K562 (cell line): ENCODE measurements around the gene PDLIM7. TPM values are rescaled to one million over a fixed set of nuclear protein-coding genes. Genes with fewer than 3 reads are reported as not detected.

Experiments
- ATAC-seq: fragments of 200-7000 bp; cut with Tn5 transposase; 3 replicates; pipeline ENCODE4 v1.9.1; 2020; ENCODE audit warnings: moderate library complexity
- BruUV-seq: library from RNA; stranded (reverse); fragments of 400-500 nt; replicated peaks from 2 replicates; lab custom pipeline; 2021; lab: Mats Ljungman, UMichigan
- CTCF ChIA-PET: fragments of 300-600 bp; formaldehyde crosslinking; extraction: SDS; loops from one replicate; lab custom pipeline; 2021; ENCODE audit warnings: low intra/inter-chr PET ratio; lab: Yijun Ruan, JAX
- POLR2A ChIA-PET: fragments of 300-600, 350-650 bp; sonication (Branson Sonifier 250); formaldehyde crosslinking; extraction: SDS; loops from one replicate; lab custom pipeline; 2021; ENCODE audit warnings: antibody characterized with exemption, inconsistent platforms; lab: Yijun Ruan, JAX
- DNase-seq, 4 experiments: peaks; one replicate each; pipeline versions ENCODE4 v3.0.0 to v3.0.0-alpha.2; 2011 to 2018; ENCODE audit warnings: low spot score in 3 of 4, mixed read lengths in 3 of 4; ENCODE audit errors: extremely low read depth in 1 of 4
- FAIRE-seq: peaks from 2 replicates; lab custom pipeline; 2011; peaks lifted over from hg19 to GRCh38; lab: Jason Lieb, UNC
- H2AFZ ChIP-seq: 2 replicates; pipeline ENCODE4 v1.6.0; 2011; ENCODE audit warnings: low read depth, low read length, control low read depth, inconsistent platforms
- H3K27ac ChIP-seq: fragments of 200-600 bp; 3 replicates; pipeline ENCODE4 v1.8.0; 2011; ENCODE audit warnings: low read depth, mild to moderate bottlenecking, control low read depth, inconsistent platforms, low read length, moderate library complexity, mixed read lengths; ENCODE audit errors: extremely low read depth
- H3K27me3 ChIP-seq, 2 experiments: fragments of 300-600 bp in 1 of 2; 2 replicates in 1 of 2; 3 replicates in 1 of 2; pipeline versions ENCODE4 v1.6.0 to v1.8.0; 2011; ENCODE audit warnings: inconsistent platforms in 2 of 2, low read length in 2 of 2, mild to moderate bottlenecking in 1 of 2, mixed read lengths in 1 of 2, moderate library complexity in 1 of 2; ENCODE audit not compliant: control insufficient read depth in 2 of 2, insufficient read depth in 2 of 2
- H3K36me3 ChIP-seq: fragments of 300-600 bp; 3 replicates; pipeline ENCODE4 v1.8.0; 2011; ENCODE audit warnings: mild to moderate bottlenecking, low read length, inconsistent platforms; ENCODE audit not compliant: control insufficient read depth, insufficient read depth
- H3K4me1 ChIP-seq, 2 experiments: fragments of 200-600 bp in 1 of 2; replicated peaks in 1 of 2; 2 replicates in 1 of 2; 3 replicates in 1 of 2; pipeline versions ENCODE4 v1.5.1 to v1.8.0; 2011; ENCODE audit warnings: inconsistent platforms in 2 of 2, low read length in 2 of 2, mild to moderate bottlenecking in 1 of 2, mixed read lengths in 1 of 2, moderate library complexity in 1 of 2; ENCODE audit not compliant: control insufficient read depth in 2 of 2, insufficient read depth in 2 of 2
- H3K4me2 ChIP-seq: 2 replicates; pipeline ENCODE4 v1.6.1; 2011; ENCODE audit warnings: low read length, control low read depth, inconsistent platforms, mixed read lengths; ENCODE audit not compliant: insufficient read depth
- H3K4me3 ChIP-seq: fragments of 200-600 bp; sonication (generic), shearing (Covaris generic); 2 replicates; pipeline ENCODE4 v1.5.1; 2016; ENCODE audit warnings: control low read depth, inconsistent platforms
- H3K79me2 ChIP-seq: fragments of 200-600 bp; 3 replicates; pipeline ENCODE4 v1.8.0; 2011; ENCODE audit warnings: low read length, inconsistent platforms; ENCODE audit not compliant: control insufficient read depth, insufficient read depth
- H3K9ac ChIP-seq, 2 experiments: 2 replicates each; pipeline versions ENCODE4 v1.6.0 to v1.6.1; 2011; ENCODE audit warnings: low read depth in 2 of 2, low read length in 2 of 2, control low read depth in 1 of 2, inconsistent platforms in 1 of 2, mild to moderate bottlenecking in 1 of 2, mixed read lengths in 1 of 2; ENCODE audit not compliant: insufficient read depth in 1 of 2
- H3K9me1 ChIP-seq: one replicate; pipeline ENCODE4 v1.6.0; 2011; ENCODE audit warnings: inconsistent platforms, mild to moderate bottlenecking, low read length, moderate library complexity; ENCODE audit not compliant: control insufficient read depth, insufficient read depth
- H3K9me3 ChIP-seq: replicated peaks from 2 replicates; pipeline ENCODE4 v1.5.1; 2011; ENCODE audit warnings: low read depth, low read length, inconsistent platforms; ENCODE audit not compliant: control insufficient read depth, insufficient read depth
- H4K20me1 ChIP-seq: replicated peaks from 2 replicates; pipeline ENCODE4 v1.6.1; 2011; ENCODE audit warnings: low read length, inconsistent platforms, mixed read lengths; ENCODE audit not compliant: control insufficient read depth, insufficient read depth
- ETV6 ChIP-seq, 3 experiments: fragments of 150-350 bp in 1 of 3; sonication (generic) in 1 of 3; formaldehyde crosslinking in 1 of 3; IDR thresholded peaks; 2 replicates each; pipeline versions ENCODE4 v1.6.1 to v1.8.0; 2014 to 2022; ENCODE audit warnings: borderline replicate concordance in 2 of 3, low read depth in 2 of 3, antibody characterized with exemption in 1 of 3, low read length in 1 of 3, mild to moderate bottlenecking in 1 of 3, missing genetic modification reagents in 1 of 3
- POLR2G ChIP-seq: fragments of 200-400 bp; formaldehyde crosslinking; IDR thresholded peaks from 2 replicates; pipeline ENCODE4 v1.6.1; 2017; ENCODE audit warnings: low read depth, mild to moderate bottlenecking, antibody characterized with exemption, low read length, moderate library complexity
- RBFOX2 ChIP-seq: fragments of 200-400 bp; formaldehyde crosslinking; IDR thresholded peaks from 2 replicates; pipeline ENCODE4 v1.6.1; 2017; ENCODE audit warnings: low read depth, mild to moderate bottlenecking, low read length, moderate library complexity
- ZNF212 ChIP-seq: fragments of 450-650 bp; formaldehyde crosslinking; IDR thresholded peaks from 2 replicates; pipeline ENCODE4 v1.4.0; 2020; ENCODE audit warnings: mild to moderate bottlenecking
- WGBS: fragments of 100-300 bp; shearing (Covaris generic); methylation state at CpG from one replicate; pipeline ENCODE4 v1.1.6; 2016; ENCODE audit warnings: low coverage, mixed read lengths; ENCODE audit not compliant: insufficient coverage; ENCODE audit errors: missing lambda C conversion rate; 5-methylcytosine and 5-hydroxymethylcytosine counted together
- in situ Hi-C: fragments of 300-500 bp; cut with MboI; formaldehyde crosslinking; loops from 4 replicates; pipeline ENCODE4 v1.15.0; 2018; ENCODE audit warnings: inconsistent platforms, mixed read lengths
- intact Hi-C: fragments of 100-400 bp; cut with micrococcal nuclease; formaldehyde crosslinking; loops from 2 replicates; pipeline ENCODE4 v1.14.2; 2022
- polyA plus RNA-seq, 8 experiments: library from polyadenylated mRNA; depleted of rRNA in 4 of 8; stranded (reverse) in 5 of 8; unstranded in 3 of 8; fragments of >200 nt; fragmentation: Nextera tagmentation in 2 of 8; fragmentation: Illumina TruSeq in 1 of 8; extraction: Ambion mirVana in 2 of 8; extraction: Trizol in 1 of 8; gene quantifications; 2 replicates each; pipeline versions ENCODE4 v1.2.1 to v1.2.3, GENCODE V29; 2011 to 2014; ENCODE audit warnings: inconsistent platforms in 1 of 8, missing spikeins in 1 of 8
- total RNA-seq, 7 experiments: library from RNA; depleted of rRNA in 6 of 7; stranded (reverse); fragments of >200 nt in 6 of 7; fragmentation: Illumina TruSeq in 2 of 7; extraction: Trizol in 2 of 7; gene quantifications; 2 replicates each; pipeline versions ENCODE4 v1.2.1 to v1.2.3, GENCODE V29; 2011 to 2021; ENCODE audit warnings: low replicate concordance in 1 of 7

The PDLIM7 gene
- total and polyA plus RNA-seq, 9 of the 15 experiments (the other 6 are each of a cell fraction or from before 2014, with no cell fraction given) = 2.1 to 124 (median 32.6) TPM

GRCh38 chr5:177435847-177436536 lies 61.4 kb downstream of the PDLIM7 start:
- FAIRE-seq = no peak
- TF ChIP-seq ETV6 (IDR thresholded peaks at IDR 0.05; ENCODE audit: borderline replicate concordance in 1 of 2, low read depth in 2 of 2, low read length in 1 of 2) (no peak), ETV6 (CRISPR knock-in tag; IDR thresholded peaks at IDR 0.05; ENCODE audit: borderline replicate concordance) (no peak), RBFOX2 (peak; percentile 68), ZNF212 (CRISPR knock-in tag) (no peak), POLR2G (peak; percentile 68)
- intact Hi-C loops (no loop called here), in situ Hi-C loops (no loop called here)
- Histone ChIP-seq H2AFZ (no peak overlapping the region), H3K9me3 (no peaks in the 10 kb centered on the region), H3K79me2 (peaks cover 6% of the 10 kb centered on the region; the same call in 1 of the 3 replicates), H3K9ac (no peak overlapping the region), H3K36me3 (peaks cover 96% of the 10 kb centered on the region; the same call in 2 of the 3 replicates), H3K4me2 (no peak overlapping the region), H3K4me1 (peaks cover 0 to 32% of the 10 kb centered on the region in 2 experiments; a peak in 2 of 5 replicates), H3K9me1 (no peaks in the 10 kb centered on the region), H4K20me1 (0 out of 2 replicates have a peak, but pooled peaks cover 3% of the 10 kb centered on the region), H3K27ac (no peak overlapping the region), H3K27me3 (no peaks in the 10 kb centered on the region), H3K4me3 (no peak overlapping the region)
- no peak for DNase-seq
- POLR2A ChIA-PET = interaction anchor here (0.7 to 2.2 kb wide), 7 partner anchors 8 to 309 kb away, joined by 3 to 16 read pairs (median 5); partner anchors contain the start of genes GRK6 and PRR7
- WGBS = 97% methylated on average over 31 of the region's 37 CpGs
- no peak for ATAC-seq
- no TSS peak for BruUV-seq
- CTCF ChIA-PET = no interaction called here
